Measurements from ENCODE around the gene PCGF1. TPM values are rescaled to one million over a fixed set of nuclear protein-coding genes. Genes with fewer than 3 reads are reported as not detected.

Gene PCGF1
- total and polyA plus RNA-seq, 2 experiments from 2014 or later = 10.9 to 13.4 TPM

DNA sequence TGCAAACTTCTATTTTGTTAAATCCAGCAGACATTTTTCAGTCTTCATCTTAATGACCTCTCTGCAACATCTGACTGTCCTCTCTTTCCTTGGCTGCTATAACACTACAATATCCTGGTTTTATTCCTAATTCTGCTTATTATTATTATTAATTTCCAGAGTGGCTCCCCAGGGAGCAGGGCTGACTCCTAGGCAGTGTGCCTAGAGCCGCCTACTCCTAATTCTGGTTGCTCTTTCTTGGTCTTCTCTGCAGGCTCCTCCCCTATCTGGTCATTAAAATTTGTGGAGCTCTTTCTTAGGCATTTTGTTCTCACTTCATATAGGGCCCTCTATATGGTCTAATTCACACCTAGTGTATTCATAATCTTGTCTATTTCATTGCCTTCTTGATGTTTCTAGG lies 35.5 kb upstream of the PCGF1 start (continued):
- TF ChIP-seq, protein P1, sequence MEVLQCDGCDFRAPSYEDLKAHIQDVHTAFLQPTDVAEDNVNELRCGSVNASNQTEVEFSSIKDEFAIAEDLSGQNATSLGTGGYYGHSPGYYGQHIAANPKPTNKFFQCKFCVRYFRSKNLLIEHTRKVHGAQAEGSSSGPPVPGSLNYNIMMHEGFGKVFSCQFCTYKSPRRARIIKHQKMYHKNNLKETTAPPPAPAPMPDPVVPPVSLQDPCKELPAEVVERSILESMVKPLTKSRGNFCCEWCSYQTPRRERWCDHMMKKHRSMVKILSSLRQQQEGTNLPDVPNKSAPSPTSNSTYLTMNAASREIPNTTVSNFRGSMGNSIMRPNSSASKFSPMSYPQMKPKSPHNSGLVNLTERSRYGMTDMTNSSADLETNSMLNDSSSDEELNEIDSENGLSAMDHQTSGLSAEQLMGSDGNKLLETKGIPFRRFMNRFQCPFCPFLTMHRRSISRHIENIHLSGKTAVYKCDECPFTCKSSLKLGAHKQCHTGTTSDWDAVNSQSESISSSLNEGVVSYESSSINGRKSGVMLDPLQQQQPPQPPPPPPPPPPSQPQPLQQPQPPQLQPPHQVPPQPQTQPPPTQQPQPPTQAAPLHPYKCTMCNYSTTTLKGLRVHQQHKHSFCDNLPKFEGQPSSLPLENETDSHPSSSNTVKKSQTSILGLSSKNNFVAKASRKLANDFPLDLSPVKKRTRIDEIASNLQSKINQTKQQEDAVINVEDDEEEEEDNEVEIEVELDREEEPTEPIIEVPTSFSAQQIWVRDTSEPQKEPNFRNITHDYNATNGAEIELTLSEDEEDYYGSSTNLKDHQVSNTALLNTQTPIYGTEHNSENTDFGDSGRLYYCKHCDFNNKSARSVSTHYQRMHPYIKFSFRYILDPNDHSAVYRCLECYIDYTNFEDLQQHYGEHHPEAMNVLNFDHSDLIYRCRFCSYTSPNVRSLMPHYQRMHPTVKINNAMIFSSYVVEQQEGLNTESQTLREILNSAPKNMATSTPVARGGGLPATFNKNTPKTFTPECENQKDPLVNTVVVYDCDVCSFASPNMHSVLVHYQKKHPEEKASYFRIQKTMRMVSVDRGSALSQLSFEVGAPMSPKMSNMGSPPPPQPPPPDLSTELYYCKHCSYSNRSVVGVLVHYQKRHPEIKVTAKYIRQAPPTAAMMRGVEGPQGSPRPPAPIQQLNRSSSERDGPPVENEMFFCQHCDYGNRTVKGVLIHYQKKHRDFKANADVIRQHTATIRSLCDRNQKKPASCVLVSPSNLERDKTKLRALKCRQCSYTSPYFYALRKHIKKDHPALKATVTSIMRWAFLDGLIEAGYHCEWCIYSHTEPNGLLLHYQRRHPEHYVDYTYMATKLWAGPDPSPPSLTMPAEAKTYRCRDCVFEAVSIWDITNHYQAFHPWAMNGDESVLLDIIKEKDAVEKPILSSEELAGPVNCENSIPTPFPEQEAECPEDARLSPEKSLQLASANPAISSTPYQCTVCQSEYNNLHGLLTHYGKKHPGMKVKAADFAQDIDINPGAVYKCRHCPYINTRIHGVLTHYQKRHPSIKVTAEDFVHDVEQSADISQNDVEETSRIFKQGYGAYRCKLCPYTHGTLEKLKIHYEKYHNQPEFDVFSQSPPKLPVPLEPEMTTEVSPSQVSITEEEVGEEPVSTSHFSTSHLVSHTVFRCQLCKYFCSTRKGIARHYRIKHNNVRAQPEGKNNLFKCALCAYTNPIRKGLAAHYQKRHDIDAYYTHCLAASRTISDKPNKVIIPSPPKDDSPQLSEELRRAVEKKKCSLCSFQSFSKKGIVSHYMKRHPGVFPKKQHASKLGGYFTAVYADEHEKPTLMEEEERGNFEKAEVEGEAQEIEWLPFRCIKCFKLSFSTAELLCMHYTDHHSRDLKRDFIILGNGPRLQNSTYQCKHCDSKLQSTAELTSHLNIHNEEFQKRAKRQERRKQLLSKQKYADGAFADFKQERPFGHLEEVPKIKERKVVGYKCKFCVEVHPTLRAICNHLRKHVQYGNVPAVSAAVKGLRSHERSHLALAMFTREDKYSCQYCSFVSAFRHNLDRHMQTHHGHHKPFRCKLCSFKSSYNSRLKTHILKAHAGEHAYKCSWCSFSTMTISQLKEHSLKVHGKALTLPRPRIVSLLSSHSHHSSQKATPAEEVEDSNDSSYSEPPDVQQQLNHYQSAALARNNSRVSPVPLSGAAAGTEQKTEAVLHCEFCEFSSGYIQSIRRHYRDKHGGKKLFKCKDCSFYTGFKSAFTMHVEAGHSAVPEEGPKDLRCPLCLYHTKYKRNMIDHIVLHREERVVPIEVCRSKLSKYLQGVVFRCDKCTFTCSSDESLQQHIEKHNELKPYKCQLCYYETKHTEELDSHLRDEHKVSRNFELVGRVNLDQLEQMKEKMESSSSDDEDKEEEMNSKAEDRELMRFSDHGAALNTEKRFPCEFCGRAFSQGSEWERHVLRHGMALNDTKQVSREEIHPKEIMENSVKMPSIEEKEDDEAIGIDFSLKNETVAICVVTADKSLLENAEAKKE (CRISPR knock-in tag; IDR thresholded peaks at IDR 0.05) = no peak
- no peak for TF ChIP-seq EZH2 (IDR thresholded peaks at IDR 0.05; ENCODE audit: low read depth, unreplicated experiment)

DNA sequence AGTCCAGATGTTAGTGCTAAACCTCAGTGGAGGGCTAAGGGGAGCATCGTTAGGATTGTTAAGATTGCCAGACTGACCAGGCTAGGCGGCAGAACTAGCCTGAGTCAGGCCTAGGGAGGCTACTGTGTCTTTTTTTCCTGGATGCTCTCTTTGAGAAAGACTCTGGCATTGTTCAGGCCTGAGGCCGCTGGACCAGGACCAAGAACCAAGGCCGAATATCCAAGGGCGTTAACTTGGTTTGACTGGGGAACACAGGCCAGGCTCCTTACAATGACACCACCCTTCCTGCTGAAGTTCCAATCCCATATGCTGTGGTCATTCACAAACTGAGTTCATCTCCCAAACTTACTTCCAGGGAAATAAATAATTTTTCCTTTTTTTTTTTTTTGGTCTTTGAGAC lies 32.8 kb upstream of the PCGF1 start:
- Mint-ChIP-seq H3K27ac (no peak overlapping the region), H3K27me3 (ENCODE audit: insufficient read depth, low read depth, poor library complexity) (peaks cover 10% of the 10 kb centered on the region), H3K36me3 (ENCODE audit: low read depth) (no peaks in the 10 kb centered on the region), H3K4me3 (no peak overlapping the region), H3K9me3 (no peaks in the 10 kb centered on the region), H3K4me1 (no peaks in the 10 kb centered on the region; the same call in none of the 3 replicates)
- Histone ChIP-seq H3K27ac (ENCODE audit: low read depth) (no peak overlapping the region), H3K36me3 (ENCODE audit: insufficient read depth) (no peaks in the 10 kb centered on the region), H2AFZ (no peak overlapping the region), H4K20me1 (replicated peaks; ENCODE audit: insufficient read depth) (no peaks in the 10 kb centered on the region; the same call in 1 of the 2 replicates), H3K79me2 (replicated peaks; ENCODE audit: insufficient read depth) (no peaks in the 10 kb centered on the region), H3K4me2 (no peak overlapping the region), H3F3A (replicated peaks; ENCODE audit: low read depth) (no peaks in the 10 kb centered on the region), H3K27me3 (ENCODE audit: insufficient read depth) (peaks cover 6% of the 10 kb centered on the region; the same call in 1 of the 2 replicates), H3K9me2 (ENCODE audit: insufficient read depth) (no peaks in the 10 kb centered on the region), H3K4me3 (no peak overlapping the region), H3K4me1 (ENCODE audit: insufficient read depth) (no peaks in the 10 kb centered on the region)
- no peak for ATAC-seq
- DNase-seq (ENCODE audit: low spot score) = no peak
- TF ChIP-seq POLR2AphosphoS5 (IDR thresholded peaks at IDR 0.05; ENCODE audit: low read depth) (no peak), STAT1 (IDR thresholded peaks at IDR 0.05; ENCODE audit: unreplicated experiment) (no peak), NANOG (IDR thresholded peaks at IDR 0.05; ENCODE audit: borderline replicate concordance) (no peak)
- TF ChIP-seq, protein P1 (CRISPR knock-in tag; IDR thresholded peaks at IDR 0.05) = no peak
- TF ChIP-seq, protein P2, sequence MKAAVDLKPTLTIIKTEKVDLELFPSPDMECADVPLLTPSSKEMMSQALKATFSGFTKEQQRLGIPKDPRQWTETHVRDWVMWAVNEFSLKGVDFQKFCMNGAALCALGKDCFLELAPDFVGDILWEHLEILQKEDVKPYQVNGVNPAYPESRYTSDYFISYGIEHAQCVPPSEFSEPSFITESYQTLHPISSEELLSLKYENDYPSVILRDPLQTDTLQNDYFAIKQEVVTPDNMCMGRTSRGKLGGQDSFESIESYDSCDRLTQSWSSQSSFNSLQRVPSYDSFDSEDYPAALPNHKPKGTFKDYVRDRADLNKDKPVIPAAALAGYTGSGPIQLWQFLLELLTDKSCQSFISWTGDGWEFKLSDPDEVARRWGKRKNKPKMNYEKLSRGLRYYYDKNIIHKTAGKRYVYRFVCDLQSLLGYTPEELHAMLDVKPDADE (IDR thresholded peaks at IDR 0.05) = no peak
- TF ChIP-seq, protein P3, sequence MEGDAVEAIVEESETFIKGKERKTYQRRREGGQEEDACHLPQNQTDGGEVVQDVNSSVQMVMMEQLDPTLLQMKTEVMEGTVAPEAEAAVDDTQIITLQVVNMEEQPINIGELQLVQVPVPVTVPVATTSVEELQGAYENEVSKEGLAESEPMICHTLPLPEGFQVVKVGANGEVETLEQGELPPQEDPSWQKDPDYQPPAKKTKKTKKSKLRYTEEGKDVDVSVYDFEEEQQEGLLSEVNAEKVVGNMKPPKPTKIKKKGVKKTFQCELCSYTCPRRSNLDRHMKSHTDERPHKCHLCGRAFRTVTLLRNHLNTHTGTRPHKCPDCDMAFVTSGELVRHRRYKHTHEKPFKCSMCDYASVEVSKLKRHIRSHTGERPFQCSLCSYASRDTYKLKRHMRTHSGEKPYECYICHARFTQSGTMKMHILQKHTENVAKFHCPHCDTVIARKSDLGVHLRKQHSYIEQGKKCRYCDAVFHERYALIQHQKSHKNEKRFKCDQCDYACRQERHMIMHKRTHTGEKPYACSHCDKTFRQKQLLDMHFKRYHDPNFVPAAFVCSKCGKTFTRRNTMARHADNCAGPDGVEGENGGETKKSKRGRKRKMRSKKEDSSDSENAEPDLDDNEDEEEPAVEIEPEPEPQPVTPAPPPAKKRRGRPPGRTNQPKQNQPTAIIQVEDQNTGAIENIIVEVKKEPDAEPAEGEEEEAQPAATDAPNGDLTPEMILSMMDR (conservative IDR thresholded peaks at IDR 0.05; ENCODE audit: low read depth in 2 of 2) = no peak
